NCI-H2171 (cell line): ENCODE data around the gene UBE3A.
A peak's percentile ranks its signal among the peaks of the same experiment; 100 is the strongest.
"Not testable (repeated sequence)": the region's sequence is repeated elsewhere in the genome, so short reads cannot be mapped to it uniquely, and the experiment has no call there.

Source experiments
- DNase-seq: peaks from one replicate; lab custom pipeline; 2025; lab: John Stamatoyannopoulos, UW

Gene UBE3A

DNA sequence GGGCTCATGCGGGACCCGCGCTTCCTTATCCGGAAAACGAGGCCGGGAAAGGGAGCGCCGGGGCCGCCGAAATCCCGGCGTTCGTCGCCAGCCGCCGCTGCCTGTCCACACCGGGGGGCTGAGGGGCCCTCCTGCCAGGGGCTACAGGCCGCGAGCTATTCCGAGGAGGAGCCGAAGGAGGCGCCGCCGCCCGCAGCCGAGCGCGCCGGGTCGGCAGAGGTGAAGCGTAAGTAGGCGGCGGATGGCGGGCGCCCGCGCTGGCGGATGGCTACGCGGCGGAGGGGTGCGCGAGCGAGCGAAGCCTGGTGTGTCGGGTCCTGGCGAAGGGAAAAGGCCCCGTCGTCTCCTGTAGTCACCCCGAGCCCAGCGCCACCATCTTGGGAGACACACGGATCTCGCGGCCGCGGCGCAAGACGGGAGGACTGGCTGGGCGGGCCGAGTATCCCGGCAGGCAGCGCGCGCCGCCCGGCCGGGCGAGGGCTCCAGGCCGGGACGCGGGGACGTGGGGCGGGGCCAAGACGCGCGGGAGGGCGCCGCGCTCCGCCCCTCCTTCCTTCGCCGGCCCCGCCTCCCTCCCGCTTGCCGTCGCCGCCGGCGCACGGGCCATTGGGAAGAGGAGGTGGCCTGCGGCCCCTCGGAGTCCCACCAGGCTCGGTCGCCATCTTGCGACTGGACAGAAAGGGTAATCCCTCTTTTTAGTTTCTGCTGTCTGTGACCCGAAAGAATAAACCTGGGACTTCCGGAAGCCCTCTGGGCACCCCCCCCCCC is at the start of gene UBE3A:
TSS of gene UBE3A (minus strand) at position 424 of the 768 bp plus-strand sequence. CDS start 29,917 bp downstream, outside the sequence.
- peak; percentile 91 for DNase-seq

DNA sequence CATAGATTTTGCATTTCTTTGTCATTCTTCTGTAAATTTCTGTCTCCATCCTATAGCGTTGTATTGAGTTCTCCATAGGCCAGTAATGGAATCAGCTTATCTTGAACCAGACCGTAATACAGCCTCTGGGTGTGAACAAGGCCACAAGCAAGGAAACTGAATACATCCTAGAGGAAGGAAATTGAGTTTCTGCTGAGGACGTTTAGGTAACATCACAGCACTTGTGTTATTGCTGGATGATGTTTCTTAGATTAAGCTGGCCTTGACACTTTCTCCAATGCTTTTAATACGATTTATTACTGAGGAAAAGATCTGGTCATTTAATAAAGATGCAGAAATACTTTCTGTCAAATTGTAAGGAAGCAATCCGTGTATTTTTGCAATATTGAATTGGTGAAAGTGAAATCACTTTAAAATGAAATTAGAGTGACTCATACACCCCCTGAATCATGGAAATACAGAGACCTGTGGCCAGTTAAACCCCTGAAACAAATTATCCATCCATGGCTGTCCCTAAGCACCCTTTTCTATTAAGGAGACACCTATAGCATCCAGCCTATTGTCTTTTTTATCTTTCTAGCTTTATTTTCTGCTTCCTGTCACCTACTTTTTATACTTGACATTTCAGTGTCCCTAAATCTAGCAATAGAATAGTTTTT is 48.5 kb upstream of the UBE3A start:
- no peak for DNase-seq

DNA sequence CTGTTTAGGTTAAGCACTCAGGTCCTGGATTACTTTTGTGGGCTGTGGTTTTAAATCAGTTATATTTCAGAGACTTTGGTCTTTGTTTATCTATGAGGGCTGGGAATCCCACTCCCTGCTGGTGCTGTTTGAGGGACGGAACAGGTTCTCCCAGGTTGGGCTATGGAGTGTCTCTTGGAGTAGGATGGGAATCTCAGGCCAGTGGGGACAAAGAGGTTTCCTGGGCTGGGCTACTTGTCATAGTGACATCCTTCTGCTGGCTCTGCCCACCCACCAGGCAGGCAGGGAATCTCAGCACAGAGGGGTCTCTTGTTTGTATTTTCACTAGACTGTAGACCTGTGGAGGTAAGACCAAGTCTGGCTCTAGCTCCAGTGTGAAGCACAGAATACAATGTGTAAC is 47.2 kb upstream of the UBE3A start:
- no peak for DNase-seq

DNA sequence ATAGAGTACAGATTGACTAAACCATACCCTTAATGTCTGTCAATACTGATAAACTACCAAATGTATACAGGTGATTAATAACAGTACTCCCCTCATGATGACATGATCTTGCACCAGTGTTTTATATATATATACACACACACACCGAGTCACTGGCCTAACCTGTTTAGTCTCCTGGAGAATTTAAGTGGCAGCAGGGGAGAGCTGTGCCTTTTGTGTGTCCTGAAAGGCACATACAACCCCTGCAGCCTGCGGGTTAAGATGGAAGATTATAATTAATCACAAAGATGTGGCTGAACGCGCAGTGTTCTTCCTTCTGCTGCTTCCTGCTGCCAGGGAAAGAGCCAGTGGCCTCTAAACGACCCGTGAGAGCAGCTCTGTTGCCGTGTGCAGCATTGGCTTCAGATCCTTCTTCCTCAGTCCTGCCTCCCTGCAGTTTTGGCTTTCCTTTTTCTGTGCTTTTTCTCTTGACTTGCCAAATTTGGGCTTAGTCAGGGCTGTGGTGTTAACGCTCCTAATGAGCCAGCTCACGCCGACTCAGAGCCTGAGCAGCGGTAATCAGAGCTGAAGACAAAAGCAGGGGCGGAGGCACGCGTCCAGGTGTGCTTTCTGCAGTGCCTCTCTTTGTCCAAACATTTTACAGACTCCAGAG is 42.5 kb upstream of the UBE3A start:
- peak; percentile 36 for DNase-seq

DNA sequence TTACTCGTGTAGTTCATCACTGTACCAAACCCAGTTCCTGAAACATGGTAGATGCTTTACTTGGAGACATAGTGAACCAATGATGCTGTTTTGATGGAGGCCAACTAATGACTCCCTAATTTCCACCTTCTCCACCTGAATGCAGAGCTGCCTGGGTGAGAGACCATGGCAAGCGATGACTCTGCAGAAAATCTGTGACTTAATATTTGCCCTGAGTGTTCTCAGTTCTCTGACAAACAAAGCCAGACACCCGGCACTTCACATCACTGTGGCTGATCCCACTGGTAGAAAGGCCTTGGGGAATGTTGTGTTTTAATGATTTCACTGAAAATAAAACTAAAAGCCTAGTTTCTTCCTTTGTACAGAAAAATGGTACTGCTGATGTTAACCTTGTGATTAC is 39.5 kb upstream of the UBE3A start:
- no peak for DNase-seq

DNA sequence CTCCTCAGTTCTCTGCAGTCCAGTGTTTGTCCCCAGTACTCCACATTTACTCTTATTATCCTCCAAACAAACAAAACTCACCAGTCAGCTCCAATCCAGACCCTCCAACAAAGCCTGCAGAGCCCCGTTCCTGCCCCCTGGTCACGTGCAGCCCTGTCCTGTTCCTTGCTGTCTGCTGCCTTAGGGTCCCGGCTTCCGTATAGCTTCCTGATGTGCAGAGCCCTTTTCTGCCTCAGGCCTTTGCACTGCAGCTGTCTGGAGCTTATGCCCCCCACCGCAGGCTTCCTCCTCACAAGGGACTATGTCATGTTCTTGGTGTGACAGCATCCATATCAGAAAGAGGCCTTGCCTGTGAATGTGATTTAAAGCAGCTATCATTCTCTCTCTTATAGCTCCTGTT is 39.0 kb upstream of the UBE3A start:
- no peak for DNase-seq

DNA sequence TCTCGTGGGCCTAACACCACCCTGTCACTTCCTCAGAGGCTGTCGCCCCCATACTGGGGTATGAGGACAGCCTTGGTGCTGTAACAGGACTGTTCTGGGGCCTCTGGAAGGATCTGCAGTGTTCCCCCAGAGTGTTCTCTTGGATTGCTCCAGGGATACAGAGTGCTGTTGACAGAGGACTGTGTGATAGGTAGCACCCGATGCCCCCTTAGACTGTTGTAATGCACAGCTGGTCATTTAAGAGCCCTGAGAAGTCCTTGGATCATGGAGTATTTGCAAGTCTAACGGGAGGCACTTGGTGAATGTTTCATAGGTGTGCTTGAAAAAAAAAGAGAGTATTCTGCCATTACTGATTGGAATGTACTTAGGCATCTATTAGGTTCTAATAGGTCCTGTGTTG is 35.4 kb upstream of the UBE3A start:
- no peak for DNase-seq

DNA sequence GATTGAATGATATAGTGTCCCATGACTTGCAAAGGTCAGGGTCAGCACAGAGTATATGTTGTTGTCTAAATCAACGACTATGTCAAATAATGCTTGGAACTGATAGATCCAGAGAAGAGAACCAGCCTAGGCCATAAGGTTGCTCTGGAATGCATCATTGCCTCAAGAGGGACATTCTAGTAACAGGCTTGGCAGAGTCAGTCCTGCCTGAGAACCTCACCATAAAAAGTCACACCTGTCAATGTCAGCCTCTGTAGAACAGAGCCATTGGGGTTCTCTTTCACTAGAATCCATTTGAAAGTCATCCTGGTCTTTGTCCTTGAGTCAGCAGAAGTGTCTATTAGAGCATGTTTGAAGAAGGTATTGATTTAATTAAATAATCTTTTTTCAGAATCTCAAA is 31.4 kb upstream of the UBE3A start:
- DNase-seq: no peak

DNA sequence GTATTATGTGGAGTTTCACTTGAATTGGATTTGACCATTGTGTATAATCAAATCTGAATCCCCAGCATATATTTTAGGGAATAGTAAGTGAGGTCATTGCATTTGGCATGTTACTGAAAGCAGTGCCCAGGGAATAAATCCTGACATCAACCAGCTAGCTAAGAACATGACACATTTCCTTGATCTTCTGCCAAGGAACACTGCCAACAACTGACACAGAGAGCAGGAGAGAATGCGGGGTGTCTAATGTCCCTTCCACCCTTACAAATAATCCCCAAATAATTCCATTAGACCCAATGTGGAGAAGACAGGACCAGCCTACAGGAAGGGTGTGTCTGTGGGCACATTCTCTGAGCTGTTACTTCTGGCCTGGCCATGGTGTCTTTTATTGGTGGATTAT is 30.6 kb upstream of the UBE3A start:
- DNase-seq: no peak

DNA sequence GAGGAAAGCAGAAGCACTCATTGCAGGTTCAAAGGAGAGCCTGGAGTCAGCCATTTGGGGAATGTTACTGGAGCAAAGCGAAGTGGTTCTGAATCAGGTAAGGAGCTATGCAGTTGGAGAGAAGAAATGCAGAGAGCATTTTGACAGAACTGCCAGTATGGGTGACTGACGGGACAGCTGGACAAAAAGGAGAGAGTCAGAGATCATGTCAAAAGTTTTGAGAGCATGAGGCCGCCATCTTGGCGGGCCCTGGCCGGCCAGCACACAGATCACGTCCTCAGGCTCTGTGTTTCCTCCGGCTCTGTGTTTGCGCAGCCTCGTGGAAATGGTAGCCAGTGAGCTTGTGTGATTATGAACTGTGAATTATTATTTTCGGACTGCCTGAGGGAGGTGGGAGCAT is 29.8 kb upstream of the UBE3A start:
- DNase-seq: no peak

DNA sequence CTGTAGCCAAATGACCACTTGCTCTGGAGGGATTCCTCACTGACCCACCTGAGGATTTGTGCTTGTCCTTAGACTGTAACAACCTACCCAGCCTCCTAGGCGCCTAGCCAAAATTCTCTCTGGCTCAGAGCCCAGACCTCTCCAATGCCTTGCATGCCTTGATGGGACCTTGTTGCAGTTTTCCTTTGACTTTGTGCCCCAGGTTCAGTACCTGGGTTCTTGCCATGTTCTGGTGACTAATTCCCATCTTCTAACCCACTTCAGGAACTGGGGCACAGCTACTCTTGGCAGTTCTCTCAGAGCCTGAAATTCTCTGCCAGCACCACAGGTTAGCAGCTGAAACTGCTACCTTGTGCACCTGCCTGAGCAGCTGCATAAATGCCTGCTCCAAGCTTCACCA is 27.0 kb upstream of the UBE3A start:
- DNase-seq: no peak

DNA sequence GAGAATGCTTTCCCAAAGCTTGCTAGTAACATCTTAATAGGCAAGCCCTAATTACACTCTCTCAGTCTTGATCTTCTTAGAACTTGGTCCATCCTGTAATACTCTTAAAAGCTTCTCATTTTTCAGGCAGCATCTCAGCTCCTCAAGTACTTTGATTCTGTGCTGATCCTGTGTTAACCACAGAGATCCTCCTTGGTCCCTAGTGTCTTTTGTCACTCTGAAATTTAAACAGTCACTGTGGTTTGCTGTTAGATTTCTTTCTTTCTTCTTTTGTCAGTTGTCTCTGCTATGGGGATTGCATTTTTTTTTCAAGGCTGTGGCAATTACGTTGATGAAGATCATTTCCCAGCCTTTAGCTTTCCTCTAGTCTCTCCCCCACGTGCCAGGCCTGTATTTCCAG is 26.0 kb upstream of the UBE3A start:
- no peak for DNase-seq

DNA sequence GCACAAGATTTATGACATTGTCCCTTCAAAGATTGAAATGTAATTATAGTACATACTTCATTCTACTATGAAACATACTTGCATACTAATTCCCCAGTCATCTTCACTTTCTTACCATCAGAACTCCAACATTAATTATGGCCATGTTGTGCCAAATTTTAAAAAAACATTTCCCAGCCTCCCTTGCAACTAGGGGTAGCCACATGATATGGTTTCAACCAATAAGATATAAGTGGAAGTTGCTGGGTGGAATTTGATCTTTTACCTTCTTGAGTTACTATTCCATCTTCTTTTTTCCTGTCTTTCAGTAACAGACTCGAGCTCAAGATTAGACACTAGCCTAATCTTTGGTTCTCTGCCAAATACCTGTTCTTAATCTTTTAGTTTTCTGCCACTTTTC is 25.6 kb upstream of the UBE3A start:
- no peak for DNase-seq

DNA sequence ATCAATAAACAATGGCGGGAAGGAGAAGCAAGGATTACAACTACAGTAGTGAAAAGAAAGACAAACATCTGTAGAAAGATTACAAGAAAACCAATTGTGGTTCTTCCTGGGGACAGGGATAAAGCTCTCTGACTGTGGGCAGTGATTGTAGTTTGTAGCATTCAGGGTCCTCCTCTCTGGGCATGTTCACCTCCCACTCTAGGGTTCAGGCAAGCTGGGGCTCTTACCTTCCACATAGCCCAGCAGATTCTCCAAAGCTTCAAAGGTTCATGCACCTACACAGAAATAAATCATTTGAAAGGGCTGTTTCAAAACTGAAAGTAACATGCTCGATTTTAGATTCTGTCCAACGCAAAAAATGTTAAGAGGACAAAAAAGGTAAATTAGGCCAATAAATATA is 17.4 kb upstream of the UBE3A start:
- DNase-seq: no peak

DNA sequence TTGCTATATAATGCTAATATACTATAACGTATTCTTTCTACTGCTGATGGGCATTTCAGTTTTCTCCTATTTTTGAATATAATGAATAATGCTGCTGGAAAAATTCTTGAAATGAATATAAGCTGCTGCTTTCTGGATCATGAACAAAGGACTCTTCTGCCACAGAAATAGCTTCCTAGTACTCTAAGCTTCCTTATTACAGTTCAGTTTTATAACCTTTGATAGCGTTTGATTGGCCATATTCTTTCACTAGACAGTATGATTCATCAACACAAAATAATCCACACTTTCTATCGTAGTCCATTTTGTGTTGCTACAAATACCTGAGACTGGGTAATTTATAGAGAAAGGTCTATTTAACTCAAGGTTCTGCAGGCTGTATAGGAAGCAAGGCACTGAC is 16.4 kb upstream of the UBE3A start:
- DNase-seq: no peak

DNA sequence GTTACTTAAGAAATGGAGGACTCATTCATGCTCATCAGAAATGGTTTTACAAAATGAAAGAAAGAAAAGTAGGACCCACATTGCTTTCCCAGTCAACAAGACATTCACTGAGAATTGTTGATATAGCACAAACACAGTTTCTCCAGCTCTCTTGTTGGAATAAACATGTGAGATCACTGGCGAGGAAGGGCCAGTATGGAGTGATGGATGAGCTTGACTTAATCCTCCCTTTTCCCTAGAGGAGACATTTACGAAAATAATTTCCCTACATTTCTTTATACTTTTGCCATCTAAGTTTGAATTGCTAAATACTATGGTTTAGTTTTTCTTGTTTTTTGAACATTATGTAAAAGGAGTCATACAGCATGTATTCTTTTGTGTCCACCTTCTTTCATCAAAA is 15.9 kb upstream of the UBE3A start:
- DNase-seq: no peak

DNA sequence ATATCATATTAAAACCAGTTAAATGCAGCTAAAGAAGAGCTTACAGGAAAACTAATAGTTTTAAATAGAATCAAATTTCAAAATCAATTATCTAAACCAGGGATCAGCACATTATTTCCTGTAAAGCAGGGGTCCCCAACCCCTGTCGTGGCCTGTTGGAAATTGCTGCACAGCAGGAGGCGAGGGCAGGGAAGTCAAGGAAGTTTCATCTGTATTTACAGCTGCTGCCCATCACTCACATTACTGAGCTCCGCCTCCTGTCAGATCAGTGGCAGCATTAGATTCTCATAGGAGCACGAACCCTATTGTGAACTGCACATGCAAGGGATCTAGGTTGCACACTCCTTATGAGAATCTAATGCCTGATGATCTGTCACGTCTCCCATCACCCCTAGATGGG is 14.4 kb upstream of the UBE3A start:
- DNase-seq: not testable (repeated sequence)

DNA sequence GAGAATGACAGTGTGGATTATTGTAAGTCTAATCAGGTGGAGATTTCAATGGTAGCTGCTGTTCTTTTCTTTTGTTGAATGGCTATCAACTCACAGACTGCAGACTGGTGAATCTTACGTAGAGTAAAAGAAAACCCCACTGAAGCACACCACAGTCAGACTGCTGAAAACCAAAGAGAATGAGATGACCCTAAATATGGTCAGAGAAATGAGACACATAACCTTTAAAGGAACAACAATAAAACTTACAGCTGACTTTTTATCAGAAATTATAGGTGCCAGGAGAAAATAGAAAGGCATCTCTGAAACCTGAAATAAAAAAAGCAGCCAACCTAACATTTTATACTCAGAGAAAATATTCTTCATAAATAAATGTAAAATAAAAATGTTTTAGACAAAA is 12.7 kb upstream of the UBE3A start:
- no peak for DNase-seq

DNA sequence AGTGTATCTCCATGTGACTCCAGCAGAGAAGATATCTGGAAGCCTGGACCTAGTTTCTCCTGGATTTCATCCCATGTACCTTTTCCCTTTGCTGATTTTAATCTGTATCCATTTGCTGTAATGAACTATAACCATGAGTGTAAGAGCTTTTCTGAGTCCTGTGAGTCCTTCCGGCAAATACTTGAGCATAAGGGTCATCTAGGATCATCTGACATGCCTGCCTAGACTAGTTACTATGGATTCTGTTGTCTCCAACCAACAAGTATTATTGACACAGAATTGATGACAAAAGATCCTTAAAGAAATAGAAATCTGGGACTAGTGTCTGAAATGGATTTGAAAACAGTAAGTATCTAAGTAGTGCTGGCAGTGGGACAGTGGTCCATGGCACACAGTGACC is 11.3 kb upstream of the UBE3A start:
- DNase-seq: no peak

DNA sequence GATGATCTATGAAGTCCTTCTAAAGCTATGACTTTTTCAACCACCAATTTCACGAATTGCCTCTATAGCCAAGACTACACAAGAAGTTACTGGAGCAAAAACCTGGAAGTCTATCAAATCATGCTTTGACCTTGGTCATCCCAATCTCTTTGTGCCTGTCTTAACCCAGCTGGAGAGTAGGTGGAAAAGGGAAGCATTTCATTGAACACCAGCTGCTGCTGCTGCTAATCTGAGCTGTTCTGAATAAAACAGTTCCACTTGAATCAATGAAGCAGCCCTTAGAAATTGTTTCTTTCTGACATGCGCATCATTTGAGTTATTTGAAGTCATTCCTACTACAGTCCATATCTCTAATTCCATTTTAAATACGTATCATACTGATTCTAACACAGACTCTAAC is 7.3 kb upstream of the UBE3A start:
- DNase-seq: no peak

DNA sequence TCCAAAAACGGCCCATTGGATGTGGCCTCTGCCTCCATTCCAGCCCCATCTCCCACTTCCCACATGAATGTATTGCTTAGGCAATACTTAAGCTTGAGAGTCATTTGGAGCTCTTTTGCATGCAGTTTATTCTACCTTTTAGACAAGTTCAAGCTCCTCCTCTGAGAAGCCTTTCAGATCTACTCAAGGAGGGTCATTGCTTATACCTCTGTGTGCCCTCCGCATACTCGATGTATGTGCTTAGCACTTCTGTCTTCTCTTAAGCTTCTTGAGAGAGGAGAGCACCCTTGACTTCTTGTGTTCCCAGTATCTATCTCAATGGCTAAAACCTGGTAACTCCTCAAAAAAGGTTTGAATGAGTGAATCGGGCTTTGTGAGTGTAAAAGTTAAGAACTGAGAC is 6.6 kb upstream of the UBE3A start:
- no peak for DNase-seq

DNA sequence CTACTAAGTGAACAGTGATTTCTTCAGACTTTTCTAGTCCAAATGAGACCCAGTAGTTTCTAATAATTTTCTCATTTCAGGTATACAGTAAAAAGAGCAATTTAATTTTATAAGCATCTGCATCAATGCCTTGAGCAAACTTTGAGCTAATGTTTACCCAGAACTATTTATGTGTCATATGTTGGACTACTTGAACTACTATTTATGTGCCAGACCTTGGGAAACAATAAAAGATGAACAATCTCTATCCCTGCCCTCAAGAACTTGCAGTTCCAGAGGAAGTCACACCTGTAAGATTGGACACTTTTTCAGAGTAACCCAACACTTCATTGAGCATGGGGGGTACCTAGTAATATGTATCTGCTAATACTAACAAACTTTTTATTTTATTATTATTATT is 2.3 kb upstream of the UBE3A start:
- no peak for DNase-seq

DNA sequence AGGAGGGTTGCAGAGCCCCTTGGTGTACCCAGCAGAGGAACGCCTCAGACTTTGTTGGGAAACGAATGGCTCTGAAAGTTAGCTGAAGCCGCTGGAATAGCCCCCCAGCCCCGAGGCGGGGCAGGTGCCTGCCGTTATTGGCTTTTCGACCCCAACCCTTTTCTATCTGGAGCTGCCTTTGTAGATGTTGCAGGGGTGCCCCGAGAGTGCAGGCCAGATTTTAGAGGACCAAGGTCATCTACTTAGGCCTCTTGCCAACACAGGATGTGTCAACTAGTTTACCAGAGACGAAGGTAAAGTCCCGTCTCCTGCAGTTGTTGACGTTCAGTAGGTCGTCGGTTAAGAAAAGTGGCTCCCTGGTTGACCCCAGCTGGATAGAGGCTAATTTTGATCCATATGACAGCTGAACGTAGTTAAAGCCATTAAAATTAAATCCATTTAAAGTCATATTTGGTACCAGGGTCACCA is 579 bp upstream of the UBE3A start:
- DNase-seq: peak; percentile 21
